HG03108 (cell line): Measurements from ENCODE around the gene PCNP.
A peak's percentile ranks its signal among the peaks of the same experiment; 100 is the strongest.
"Not testable (repeated sequence)": the region's sequence is repeated elsewhere in the genome, so short reads cannot be mapped to it uniquely, and the experiment has no call there.

Experiments used
- ATAC-seq: cut with Tn5 transposase; IDR thresholded peaks from one replicate; pipeline ENCODE4 v1.9.1; 2021; ENCODE audit warnings: moderate library complexity; ENCODE audit not compliant: unreplicated experiment

Gene PCNP

DNA sequence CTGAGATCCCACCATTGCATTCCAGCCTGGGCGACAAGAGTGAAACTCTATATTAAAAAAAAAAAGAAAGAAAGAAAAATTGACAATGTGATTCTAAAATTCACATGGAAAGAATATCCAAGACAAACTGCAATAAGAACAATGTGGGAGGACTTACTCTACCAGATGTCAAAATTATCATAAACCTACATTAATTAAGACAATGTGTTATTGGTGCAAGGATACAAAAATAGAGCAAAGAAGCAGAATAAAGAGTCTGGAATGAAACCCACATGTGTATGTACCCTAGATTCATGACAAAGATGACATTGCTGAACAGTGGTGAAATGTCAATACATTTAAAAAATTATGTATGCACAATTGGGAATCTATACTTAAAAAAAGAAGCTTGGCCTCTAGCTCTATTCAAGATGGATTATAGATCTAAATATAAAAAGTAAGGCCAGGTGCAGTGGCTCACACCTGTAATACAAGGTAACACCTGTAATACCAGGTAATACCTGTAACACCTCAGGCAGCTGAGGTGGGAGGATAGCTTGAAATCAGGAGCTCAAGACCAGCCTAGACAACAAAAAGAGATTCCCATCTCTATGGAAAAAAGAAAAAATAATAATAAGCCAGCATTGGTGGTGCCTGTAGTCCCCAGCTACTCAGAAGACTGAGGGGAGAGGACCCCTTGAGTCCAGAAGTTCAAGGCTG, 57.3 kb downstream of the PCNP start:
- ATAC-seq: no peak

DNA sequence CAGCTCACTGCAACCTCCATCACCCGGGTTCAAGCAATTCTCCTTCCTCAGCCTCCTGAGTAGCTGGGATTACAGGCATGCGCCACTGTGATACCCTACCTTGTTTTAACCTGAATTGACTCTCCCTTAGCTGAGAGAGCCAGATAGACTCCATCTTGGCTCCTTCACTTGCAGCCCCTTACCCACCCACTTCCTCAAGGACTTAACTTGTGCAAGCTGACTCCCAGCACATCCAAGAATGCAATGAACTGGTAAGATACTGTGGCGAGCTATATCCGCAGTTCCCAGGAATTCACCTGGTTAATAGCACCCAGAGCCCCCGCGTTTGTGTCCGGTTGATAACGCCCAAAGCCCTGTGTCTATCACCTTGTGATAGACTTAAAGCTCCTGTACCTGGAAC, 58.0 kb downstream of the PCNP start:
- ATAC-seq: not testable (repeated sequence)

DNA sequence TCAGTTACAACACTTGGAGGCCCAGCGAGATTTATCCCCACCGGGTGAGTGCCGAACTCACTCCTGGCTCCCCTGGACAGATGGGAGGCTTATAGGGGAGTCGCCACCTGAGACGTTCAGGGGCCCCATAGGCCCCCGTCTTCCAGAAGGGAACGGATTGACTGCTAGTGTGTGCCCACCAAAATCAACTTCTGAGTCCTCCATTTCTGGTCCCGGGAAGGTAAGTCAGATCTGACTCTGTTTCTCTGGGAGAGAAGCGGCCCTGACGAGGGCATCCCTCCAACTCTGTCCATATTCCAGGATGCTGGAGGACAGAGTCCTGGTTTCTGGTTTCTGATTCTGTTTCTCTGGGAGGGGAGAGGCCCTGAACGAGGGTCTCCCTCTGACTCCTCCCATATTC, 58.6 kb downstream of the PCNP start:
- no peak for ATAC-seq

DNA sequence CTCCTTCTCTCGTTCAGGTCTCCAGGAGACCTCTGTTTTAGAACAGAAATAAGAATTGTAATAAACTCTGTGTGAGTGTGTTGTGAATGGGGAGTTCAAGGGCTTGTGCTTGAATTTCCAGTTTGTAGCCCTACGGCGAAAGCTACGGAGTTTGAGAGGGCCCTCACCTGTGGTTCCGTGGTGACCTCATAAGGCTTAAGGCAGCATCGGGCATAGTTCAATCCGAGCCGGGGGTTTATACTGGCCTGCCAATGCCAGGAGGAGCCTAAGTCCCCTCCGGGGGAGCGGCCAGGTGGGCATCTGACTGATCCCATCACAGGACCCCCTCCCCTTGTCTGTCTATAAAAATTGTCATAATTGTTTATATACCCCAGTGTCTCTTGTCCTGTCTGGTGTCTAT, 59.2 kb downstream of the PCNP start:
- ATAC-seq: no peak

DNA sequence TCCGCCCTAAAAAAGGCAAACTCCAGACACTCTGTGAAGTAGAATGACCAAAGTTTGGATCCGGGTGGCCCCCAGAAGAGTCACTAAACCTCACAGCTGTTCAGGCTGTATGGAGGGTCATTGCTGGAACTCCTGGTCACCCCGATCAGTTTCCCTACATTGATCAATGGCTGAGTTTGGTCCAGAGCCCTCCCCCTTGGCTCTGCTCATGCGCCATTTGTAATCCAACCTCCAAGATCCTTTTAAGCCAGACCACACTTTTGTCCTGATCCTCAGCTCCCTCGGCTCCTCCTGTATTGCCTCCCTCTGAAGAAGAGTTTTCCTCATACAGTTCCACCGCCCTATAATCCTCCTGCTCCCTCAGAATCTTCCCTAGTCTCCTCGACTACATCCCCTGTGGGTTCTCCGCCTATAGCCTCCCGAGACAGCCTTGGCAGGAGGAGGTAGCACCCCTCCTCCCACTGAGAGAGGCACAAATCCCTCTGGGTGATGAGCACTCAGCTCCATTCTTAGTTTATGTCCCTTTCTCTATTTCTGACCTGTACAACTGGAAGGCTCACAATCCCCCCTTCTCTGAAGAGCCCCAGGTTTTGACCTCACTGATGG, 60.7 kb downstream of the PCNP start:
- ATAC-seq: no peak

DNA sequence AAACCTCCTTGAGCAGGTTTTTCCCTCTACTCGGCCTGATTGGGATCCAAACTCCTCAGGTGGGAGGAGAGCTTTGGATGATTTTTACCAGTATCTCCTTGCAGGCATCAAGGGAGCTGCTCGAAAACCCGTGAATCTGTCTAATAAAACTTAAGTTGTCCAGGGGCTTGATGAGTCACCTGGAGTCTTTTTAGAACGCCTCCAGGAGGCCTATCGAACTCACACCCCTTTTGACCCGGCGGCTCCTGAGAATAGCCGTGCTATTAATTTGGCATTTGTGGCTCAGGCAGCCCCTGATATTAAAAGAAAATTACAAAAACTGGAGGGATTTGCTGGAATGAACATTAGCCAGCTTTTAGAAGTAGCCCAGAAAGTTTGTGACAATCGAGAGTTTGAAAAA, 61.4 kb downstream of the PCNP start:
- ATAC-seq: no peak

DNA sequence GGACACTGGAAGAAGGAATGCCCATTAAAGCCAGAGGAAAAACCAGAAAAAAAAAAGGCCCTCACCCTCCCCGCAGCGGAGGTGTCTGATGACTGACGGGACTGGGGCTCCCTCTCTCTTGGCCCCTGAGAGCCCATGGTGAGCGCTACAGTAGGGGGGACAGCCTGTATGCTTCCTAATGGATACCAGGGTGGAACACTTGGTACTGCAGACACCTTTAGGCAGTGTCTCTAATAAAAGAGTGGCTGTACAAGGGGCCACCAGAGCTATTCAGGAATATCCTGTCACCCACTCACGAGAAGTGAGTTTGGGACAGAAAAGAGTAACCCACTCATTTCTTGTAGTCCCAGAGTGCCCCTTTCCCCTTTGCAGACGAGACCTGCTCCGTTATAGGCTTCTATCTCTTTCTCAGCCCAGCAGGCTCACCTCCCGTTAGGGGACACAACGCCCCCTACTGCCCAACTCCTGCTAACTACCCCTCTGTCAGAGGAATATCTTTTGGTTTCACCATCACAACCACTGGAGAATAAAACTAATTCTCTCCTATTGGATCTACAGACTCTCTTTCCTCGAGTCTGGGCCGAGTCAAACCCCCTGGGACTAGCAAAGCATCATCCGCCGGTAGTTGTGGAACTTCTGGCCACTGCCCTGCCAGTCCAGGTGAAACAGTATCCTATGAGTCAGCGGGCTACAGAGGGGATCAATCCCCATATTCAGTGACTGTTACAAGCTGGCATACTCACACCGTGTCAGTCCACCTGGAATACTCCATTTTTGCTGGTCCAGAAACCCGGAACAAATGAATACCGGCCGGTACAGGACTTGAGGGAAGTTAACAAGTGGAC, 62.2 kb downstream of the PCNP start:
- ATAC-seq: peak; percentile 90

DNA sequence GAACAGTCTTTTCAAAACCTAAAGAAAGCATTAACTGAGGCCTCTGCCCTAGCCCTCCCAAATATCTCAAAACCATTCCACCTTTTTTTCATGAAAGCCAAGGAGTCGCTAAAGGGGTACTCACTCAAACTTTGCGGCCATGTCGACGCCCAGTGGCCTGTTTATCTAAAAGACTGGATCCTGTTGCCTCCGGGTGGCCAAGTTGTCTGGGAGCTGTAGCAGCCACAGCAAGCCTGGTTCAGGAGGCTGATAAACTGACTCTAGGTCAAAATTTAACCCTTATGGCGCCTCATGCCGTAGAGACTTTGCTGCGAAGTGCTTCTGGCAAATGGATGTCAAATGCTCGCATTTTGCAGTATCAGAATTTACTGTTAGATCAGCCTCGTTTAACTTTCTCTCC, 63.5 kb downstream of the PCNP start:
- ATAC-seq: no peak

DNA sequence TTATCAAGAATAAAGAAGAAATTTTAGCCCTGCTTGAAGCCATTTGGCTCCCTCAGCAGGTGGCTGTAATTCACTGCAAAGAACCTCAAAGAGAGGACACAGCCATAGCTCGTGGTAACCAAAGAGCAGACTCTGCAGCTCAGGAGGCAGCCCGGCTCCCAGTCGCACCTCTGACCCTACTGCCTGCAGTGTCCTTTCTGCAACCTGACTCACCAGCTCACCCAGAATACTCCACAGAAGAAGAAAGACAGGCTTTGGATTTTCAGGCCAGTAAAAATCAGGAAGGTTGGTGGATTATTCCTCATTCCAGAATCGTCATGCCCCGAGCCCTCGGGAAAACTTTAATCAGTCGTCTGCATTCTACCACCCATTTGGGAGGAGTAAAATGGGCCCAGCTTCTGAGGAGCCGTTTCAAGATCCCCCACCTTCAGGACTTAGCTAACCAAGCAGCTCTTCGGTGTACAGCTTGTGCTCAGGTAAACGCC, 64.3 kb downstream of the PCNP start:
- no peak for ATAC-seq

DNA sequence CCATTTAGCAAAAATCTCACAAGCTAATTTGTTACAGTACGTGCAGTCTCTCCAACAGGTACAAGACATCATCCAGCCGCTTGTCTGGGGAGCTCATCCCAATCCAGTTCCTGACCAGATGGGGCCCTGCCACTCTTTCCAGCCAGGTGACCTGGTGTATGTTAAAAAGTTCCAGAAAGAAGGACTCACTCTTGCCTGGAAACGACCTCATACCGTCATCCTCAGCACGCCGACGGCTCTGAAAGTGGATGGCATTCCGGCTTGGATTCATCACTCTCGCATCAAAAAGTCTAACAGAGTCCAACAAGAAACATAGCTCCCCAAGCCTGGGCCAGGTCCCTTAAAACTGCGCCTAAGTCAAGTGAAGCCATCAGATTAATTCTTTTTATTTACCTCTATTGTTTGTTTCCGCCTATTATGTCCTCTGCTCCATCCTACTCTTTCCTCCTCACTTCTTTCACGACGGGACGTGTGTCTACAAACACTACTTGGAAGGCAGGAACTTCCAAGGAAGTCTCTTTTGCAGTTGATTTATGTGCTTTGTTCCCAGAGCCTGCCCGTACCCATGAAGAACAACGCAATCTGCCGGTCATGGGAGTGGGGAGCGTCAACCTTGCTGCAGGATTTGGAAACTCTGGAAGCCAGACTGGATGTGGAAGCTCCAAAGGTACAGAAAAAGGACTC, 65.4 kb downstream of the PCNP start:
- ATAC-seq: no peak

DNA sequence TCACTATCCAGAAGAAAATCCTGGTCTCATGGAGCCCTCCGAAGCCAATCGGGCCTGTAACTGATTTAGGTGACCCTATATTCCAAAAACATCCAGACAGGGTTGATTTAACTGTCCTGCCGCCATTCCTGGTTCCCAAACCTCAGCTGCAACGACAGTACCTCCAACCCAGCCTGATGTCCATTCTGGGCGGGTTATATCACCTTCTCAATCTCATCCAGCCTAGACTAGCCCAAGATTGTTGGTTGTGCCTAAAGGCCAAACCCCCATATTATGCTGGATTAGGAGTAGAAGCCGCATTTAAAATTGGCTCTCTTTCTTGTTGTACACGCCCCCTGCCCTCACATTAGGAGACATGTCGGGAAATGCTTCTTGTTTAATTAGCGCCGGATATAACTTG, 66.3 kb downstream of the PCNP start:
- ATAC-seq: no peak

DNA sequence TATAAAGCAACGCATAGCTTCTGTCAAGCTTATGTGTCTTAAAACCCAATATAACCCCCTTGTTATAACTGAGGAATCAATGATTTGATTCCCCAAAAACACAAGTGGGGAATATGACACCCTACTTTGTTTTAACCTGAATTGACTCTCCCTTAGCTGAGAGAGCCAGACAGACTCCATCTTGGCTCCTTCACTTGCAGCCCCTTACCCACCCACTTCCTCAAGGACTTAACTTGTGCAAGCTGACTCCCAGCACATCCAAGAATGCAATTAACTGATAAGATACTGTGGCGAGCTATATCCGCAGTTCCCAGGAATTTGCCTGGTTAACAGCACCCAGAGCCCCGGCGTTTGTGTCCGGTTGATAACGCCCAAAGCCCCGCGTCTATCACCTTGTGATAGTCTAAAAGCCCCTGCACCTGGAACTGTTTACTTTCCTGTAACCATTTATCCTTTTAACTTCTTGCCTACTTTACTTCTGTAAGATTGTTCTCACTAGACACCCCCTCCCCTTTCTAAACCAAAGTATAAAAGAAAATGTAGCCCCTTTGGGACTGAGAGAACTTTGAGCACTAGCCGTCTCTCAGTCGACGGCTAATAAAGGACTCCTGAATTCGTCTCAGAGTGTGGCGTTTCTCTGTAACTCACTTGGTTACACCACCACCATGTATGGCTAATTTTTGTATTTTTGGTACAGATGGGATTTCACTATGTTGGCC, 67.6 kb downstream of the PCNP start:
- ATAC-seq: not testable (repeated sequence)

DNA sequence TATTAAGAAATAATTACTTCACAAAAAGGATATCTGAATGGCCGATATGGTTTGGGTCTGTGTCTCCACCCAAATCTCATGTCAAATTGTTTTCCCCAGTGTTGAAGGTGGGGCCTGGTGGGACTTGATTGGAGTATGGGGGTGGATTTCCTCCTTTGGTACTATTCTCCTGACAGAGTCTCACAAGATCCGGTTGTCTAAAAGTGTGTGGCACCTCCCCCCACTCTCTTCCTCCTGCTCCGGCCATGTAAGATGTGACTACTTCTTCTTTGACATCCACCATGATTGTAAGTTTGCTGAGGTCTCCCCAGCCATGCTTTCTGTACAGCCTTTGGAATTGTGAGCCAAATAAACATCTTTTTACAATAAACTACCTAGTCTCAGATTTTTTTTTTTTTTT, 68.5 kb downstream of the PCNP start:
- no peak for ATAC-seq

DNA sequence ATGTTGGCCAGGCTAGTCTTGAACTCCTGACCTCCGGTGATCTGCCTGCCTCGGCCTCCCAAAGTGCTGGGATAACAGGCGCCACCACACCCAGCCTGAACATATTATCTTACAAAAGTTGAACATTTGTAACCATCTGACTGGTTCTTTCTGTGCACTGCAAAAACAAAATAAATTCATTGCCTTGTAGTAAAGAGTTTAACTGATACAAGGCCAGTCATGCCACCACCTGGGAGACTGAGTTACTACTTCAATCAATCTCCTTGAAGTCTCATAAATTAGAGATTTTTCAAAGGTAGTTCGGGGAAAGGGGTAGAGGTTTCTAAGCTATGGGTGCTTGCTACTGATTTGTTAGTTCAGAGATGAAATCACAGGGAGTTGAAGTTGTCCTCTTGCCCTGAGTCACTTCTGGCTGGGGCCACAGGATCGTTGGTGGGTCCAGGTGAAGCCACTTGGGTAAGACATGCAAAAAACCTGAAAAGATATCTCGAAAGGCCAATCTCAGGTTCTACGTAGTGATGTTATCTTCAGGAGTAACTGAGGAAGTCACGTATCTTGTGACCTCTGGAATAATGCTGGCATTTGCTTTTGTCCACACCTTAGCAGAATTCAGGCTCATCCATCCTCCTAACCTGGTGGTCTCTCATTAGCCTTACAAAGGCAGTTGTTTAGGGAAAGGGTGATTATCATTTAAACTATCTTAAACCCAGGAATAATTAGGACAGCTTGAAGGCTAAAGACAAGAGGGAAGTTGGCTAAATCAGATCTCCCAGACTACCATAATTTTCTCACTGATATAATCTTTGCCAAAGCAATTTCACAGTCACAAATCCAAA, 69.2 kb downstream of the PCNP start:
- ATAC-seq: no peak
